Chondrocyte (in vitro differentiated cells): Measurements from ENCODE around the gene EML6. TPM values are rescaled to one million over a fixed set of nuclear protein-coding genes. Genes with fewer than 3 reads are reported as not detected.

ENCODE experiments used
- DNase-seq: peaks from one replicate; pipeline ENCODE4 v3.0.0; 2021; ENCODE audit warnings: mixed read lengths, low spot score
- H3K27ac Mint-ChIP-seq: one replicate; pipeline ENCODE4 v1.8.0; 2021; ENCODE audit warnings: mild to moderate bottlenecking, moderate library complexity, mixed read lengths; ENCODE audit not compliant: unreplicated experiment
- H3K27me3 Mint-ChIP-seq: 2 replicates; pipeline ENCODE4 v1.8.0; 2021; ENCODE audit warnings: low read depth, mixed read lengths
- H3K36me3 Mint-ChIP-seq: 2 replicates; pipeline ENCODE4 v1.8.0; 2021; ENCODE audit warnings: low read depth, mixed read lengths
- H3K4me1 Mint-ChIP-seq: 2 replicates; pipeline ENCODE4 v1.8.0; 2021; ENCODE audit warnings: low read depth, mild to moderate bottlenecking, mixed read lengths
- H3K4me3 Mint-ChIP-seq: one replicate; pipeline ENCODE4 v1.8.0; 2021; ENCODE audit warnings: mild to moderate bottlenecking, moderate library complexity, mixed read lengths; ENCODE audit not compliant: unreplicated experiment
- H3K9me3 Mint-ChIP-seq: 2 replicates; pipeline ENCODE4 v1.8.0; 2021; ENCODE audit warnings: low read depth, mixed read lengths
- CTCF ChIP-seq: fragments of 200-600 bp; sonication (generic); IDR thresholded peaks from 2 replicates; pipeline ENCODE4 v1.5.0; 2021; ENCODE audit warnings: antibody characterized with exemption, mild to moderate bottlenecking, moderate library complexity
- total RNA-seq: library from RNA; stranded (reverse); gene quantifications from 3 replicates; pipeline ENCODE4 v1.2.1, GENCODE V29; 2021

EML6 gene
- total RNA-seq, 1 donor from 2014 or later, result 1.1 TPM

GRCh38 chr2:54967759-54968365, 244.4 kb downstream of the EML6 start:
- Mint-ChIP-seq H3K9me3 (no peaks in the 10 kb centered on the region), H3K27me3 (no peaks in the 10 kb centered on the region), H3K4me3 (no peak overlapping the region), H3K4me1 (peaks cover 53% of the 10 kb centered on the region), H3K27ac (no peak overlapping the region), H3K36me3 (peaks cover 27% of the 10 kb centered on the region)
- no peak for DNase-seq
- TF ChIP-seq CTCF, result no peak

GRCh38 chr2:54968561-54969218, 245.2 kb downstream of the EML6 start:
- no peaks in the 10 kb centered on the region for H3K9me3 Mint-ChIP-seq
- DNase-seq, result no peak
- peaks cover 30% of the 10 kb centered on the region for H3K36me3 Mint-ChIP-seq
- no peak overlapping the region for H3K4me3 Mint-ChIP-seq
- no peaks in the 10 kb centered on the region for H3K27me3 Mint-ChIP-seq
- no peak for TF ChIP-seq CTCF
- peaks cover 59% of the 10 kb centered on the region for H3K4me1 Mint-ChIP-seq
- peak overlapping the region; percentile 45 for H3K27ac Mint-ChIP-seq

DNA sequence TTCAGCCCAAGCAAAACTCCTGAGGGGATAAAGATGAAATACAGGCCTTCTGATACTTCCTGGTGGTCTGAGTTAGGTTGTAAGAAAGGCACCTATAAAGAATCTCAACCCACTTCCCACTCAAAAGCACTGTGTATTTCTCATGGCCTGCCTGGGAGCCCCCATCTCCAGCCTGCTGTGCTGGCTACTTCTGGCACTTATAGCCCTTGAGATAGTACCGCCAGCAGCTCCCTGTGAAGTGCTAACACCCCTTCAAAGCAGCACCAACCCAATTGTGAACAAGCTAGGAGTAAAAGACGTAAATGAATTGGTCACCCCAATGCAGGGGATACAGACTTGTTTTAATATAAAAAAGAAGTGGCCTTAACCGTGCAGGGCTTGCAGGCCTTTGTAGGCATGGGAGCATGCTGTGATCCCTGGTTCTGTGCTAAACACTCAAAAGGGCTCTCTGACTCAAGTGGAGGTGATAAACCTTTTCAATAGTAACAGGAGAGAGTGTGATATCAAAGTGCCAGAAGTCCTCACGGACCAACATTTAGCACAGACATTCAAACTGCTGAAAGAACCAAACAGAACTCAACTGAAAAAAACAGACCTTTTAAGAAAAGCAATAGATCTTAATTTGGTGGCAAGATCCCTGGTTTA, 246.0 kb downstream of the EML6 start:
- no peak for TF ChIP-seq CTCF
- H3K9me3 Mint-ChIP-seq, result no peaks in the 10 kb centered on the region
- peak overlapping the region; percentile 69 for H3K27ac Mint-ChIP-seq
- DNase-seq, result no peak
- H3K4me3 Mint-ChIP-seq, result no peak overlapping the region
- H3K27me3 Mint-ChIP-seq, result no peaks in the 10 kb centered on the region
- H3K36me3 Mint-ChIP-seq, result peaks cover 30% of the 10 kb centered on the region
- peaks cover 66% of the 10 kb centered on the region for H3K4me1 Mint-ChIP-seq

- Mint-ChIP-seq H3K36me3 (peaks cover 32% of the 10 kb centered on the region), H3K27ac (no peak overlapping the region), H3K9me3 (no peaks in the 10 kb centered on the region), H3K4me3 (no peak overlapping the region), H3K27me3 (no peaks in the 10 kb centered on the region), H3K4me1 (peaks cover 70% of the 10 kb centered on the region)
- no peak for DNase-seq
- TF ChIP-seq CTCF, result no peak
Measured at GRCh38 chr2:54969940-54970338, 246.5 kb downstream of the EML6 start.

DNA sequence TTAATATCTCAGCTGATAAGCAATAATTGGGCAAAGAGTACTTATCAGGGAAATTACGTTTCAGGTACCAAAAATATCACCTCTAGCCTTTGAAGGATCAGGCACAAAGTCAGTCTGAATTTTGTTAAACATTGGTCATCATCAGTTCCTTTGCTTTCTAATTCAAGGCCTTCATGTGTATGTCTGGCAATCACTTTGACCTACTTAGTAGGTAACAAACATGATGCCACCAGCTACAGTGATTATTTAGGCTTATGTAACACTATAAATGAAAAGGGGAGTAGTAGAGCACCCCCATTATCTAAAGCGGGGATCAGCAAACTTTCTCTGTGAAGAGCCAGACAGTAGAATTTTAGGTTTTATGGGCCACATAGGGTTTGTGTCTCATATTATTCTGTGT, 251.7 kb downstream of the EML6 start:
- no peak for TF ChIP-seq CTCF

More for the DNA sequence above, 251.7 kb downstream of the EML6 start:
- Mint-ChIP-seq H3K9me3 (no peaks in the 10 kb centered on the region), H3K27me3 (no peaks in the 10 kb centered on the region), H3K4me1 (peaks cover 68% of the 10 kb centered on the region), H3K4me3 (no peak overlapping the region), H3K27ac (peak overlapping the region; percentile 89), H3K36me3 (peaks cover 22% of the 10 kb centered on the region)
- no peak for DNase-seq
